ENCODE measurements around the gene RABEPK. TPM values are rescaled to one million over a fixed set of nuclear protein-coding genes. Genes with fewer than 3 reads are reported as not detected.
"Not testable (repeated sequence)": the region's sequence is repeated elsewhere in the genome, so short reads cannot be mapped to it uniquely, and the experiment has no call there.

Gene RABEPK
- total RNA-seq, 1 donor from 2014 or later = 13.1 TPM

DNA sequence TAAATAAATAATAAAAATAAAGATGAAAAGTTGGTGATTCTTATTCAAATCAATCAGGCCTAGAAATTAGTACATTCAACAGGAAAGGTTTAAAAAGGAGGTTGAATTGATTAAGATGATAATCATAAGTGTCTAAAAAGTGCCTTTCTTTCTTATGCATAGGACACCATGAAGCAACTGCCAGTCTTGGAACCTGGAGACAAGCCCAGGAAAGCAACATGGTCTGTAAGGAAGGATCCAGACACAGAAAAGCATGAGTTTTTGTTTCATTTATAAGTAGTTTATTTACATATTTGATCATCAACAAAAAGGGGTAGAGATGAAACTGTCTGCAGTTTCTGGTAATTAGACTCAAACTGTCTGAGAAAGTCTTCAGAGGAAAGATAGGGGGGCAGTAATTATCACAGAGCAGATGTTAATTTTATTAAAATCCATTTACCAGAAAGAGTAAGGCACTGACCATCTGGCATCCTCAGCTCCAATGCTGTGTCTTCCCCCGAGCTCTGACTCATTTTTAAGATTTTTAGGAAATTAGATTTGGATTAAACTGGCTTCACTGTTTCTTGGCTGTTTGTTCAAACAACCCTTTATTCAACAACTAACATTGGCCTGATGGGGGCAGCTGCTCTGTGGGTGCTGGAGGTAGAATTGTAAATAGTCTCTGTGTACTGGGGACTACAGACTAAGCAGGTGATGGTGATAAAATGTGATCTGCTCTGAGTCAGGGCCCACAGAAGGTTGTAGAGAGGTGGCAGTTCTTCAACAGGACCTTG, 2.7 kb downstream of the RABEPK start:
- DNase-seq (ENCODE audit: low spot score, unreplicated experiment) = no peak
- peaks cover 1% of the 10 kb centered on the region for H3K36me3 Mint-ChIP-seq (ENCODE audit: insufficient read depth)
- H3K27ac Mint-ChIP-seq = no peak overlapping the region
- no peak overlapping the region for H3K4me3 Mint-ChIP-seq (ENCODE audit: low read depth)
- H3K27me3 Mint-ChIP-seq = no peaks in the 10 kb centered on the region
- H3K4me1 Mint-ChIP-seq (ENCODE audit: low read depth) = peaks cover 8% of the 10 kb centered on the region
- TF ChIP-seq, protein P1, sequence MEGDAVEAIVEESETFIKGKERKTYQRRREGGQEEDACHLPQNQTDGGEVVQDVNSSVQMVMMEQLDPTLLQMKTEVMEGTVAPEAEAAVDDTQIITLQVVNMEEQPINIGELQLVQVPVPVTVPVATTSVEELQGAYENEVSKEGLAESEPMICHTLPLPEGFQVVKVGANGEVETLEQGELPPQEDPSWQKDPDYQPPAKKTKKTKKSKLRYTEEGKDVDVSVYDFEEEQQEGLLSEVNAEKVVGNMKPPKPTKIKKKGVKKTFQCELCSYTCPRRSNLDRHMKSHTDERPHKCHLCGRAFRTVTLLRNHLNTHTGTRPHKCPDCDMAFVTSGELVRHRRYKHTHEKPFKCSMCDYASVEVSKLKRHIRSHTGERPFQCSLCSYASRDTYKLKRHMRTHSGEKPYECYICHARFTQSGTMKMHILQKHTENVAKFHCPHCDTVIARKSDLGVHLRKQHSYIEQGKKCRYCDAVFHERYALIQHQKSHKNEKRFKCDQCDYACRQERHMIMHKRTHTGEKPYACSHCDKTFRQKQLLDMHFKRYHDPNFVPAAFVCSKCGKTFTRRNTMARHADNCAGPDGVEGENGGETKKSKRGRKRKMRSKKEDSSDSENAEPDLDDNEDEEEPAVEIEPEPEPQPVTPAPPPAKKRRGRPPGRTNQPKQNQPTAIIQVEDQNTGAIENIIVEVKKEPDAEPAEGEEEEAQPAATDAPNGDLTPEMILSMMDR (IDR thresholded peaks at IDR 0.05; ENCODE audit: unreplicated experiment) = no peak
- no peaks in the 10 kb centered on the region for H3K9me3 Mint-ChIP-seq (ENCODE audit: low read depth)

DNA sequence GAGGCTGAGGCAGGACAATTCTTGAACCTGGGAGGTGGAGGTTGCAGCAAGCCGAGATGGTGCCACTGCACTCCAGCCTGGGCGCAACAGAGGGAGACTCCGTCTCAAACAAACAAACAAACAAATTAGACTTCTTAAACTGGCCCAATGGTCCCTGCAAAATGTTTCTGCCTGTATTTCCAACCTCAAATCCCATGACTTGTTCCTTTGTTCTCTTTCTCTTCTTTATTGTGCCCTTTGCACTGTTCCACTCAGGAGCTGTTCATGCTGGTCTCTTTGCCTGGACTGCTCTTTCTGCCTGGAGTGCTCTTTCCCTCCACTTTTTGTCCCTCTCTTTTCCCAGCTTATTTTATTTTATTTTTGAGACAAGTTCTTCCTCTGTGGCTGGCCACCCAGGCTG, 4.1 kb downstream of the RABEPK start:
- TF ChIP-seq, protein P1 (IDR thresholded peaks at IDR 0.05; ENCODE audit: unreplicated experiment) = no peak
- no peak overlapping the region for H3K27ac Mint-ChIP-seq
- H3K4me1 Mint-ChIP-seq (ENCODE audit: low read depth) = peaks cover 8% of the 10 kb centered on the region
- no peaks in the 10 kb centered on the region for H3K9me3 Mint-ChIP-seq (ENCODE audit: low read depth)
- H3K4me3 Mint-ChIP-seq (ENCODE audit: low read depth) = no peak overlapping the region
- peaks cover 5% of the 10 kb centered on the region for H3K36me3 Mint-ChIP-seq (ENCODE audit: insufficient read depth)
- no peaks in the 10 kb centered on the region for H3K27me3 Mint-ChIP-seq
- DNase-seq (ENCODE audit: low spot score, unreplicated experiment) = no peak

DNA sequence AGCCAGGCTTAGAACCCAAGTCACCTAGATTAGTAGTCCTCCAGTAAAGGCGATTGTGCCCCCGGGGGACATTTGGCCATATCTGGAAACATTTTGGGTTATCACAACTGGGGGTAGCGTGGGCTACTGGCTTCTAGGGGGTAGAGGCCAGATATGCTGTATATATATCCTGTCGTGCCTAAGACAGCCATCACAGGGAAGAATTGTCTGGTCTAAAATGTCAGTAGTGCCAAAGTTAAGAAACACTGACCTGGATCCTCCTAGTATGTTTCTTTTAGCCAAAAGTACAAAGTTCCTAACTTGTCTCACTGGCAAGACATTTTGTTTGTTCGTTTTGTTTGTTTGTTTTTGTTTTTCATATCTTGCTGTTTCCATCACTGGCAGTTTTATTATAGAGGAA, 13.8 kb downstream of the RABEPK start:
- DNase-seq (ENCODE audit: low spot score, unreplicated experiment) = no peak
- TF ChIP-seq, protein P1 (IDR thresholded peaks at IDR 0.05; ENCODE audit: unreplicated experiment) = no peak
- H3K27ac Mint-ChIP-seq = no peak overlapping the region
- H3K4me1 Mint-ChIP-seq (ENCODE audit: low read depth) = no peaks in the 10 kb centered on the region
- no peak overlapping the region for H3K4me3 Mint-ChIP-seq (ENCODE audit: low read depth)
- H3K27me3 Mint-ChIP-seq = no peaks in the 10 kb centered on the region
- H3K9me3 Mint-ChIP-seq (ENCODE audit: low read depth) = no peaks in the 10 kb centered on the region
- H3K36me3 Mint-ChIP-seq (ENCODE audit: insufficient read depth) = peaks cover 12% of the 10 kb centered on the region

DNA sequence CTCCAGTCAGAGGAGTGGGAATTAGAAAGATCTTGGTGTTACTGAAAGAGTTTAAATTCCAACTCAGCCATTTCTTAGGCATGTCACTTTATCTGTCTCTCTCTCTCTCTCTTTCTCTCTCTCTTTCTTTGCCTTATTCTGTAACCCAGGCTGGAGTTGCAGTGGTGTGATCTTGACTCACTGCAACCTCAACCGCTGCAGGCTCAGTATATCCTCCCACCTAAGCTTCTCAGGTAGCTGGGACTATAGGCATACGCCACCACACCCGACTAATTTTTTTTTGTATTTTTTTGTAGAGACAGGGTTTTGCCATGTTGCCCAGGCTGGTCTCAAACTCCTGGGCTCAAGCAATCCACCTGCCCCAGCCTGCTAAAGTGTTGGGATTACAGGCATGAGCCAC, 18.3 kb downstream of the RABEPK start:
- Mint-ChIP-seq H3K36me3 (ENCODE audit: insufficient read depth) (peaks cover 7% of the 10 kb centered on the region), H3K27ac (no peak overlapping the region)

DNA sequence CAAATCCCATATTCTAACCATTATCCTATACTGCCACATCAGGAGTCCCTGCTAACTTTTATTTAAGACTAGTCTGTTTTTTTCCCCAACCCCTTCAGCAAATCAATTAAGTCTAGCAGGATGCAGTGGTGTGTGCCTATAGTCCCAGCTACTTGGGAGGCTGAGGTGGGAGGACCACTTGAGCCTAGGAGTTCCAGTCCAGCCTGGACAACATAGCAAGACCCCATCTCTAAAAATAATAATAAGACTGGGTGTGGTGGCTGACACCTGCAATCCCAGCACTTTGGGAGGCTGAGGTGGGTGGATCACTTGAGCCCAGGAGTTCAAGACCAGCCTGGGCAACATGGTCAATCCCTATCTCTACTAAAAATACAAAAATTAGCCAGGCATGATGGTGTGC, 24.5 kb downstream of the RABEPK start:
- H3K27me3 Mint-ChIP-seq; H3K9me3 Mint-ChIP-seq (ENCODE audit: low read depth); H3K4me3 Mint-ChIP-seq (ENCODE audit: low read depth); H3K36me3 Mint-ChIP-seq (ENCODE audit: insufficient read depth); H3K27ac Mint-ChIP-seq; DNase-seq (ENCODE audit: low spot score, unreplicated experiment); H3K4me1 Mint-ChIP-seq (ENCODE audit: low read depth): not testable (repeated sequence)

More for the DNA sequence above, 18.3 kb downstream of the RABEPK start:
- TF ChIP-seq, protein P1 (IDR thresholded peaks at IDR 0.05; ENCODE audit: unreplicated experiment) = no peak
- no peaks in the 10 kb centered on the region for H3K4me1 Mint-ChIP-seq (ENCODE audit: low read depth)
- DNase-seq (ENCODE audit: low spot score, unreplicated experiment) = no peak
- H3K4me3 Mint-ChIP-seq (ENCODE audit: low read depth) = no peak overlapping the region
- no peaks in the 10 kb centered on the region for H3K9me3 Mint-ChIP-seq (ENCODE audit: low read depth)
- H3K27me3 Mint-ChIP-seq = no peaks in the 10 kb centered on the region

DNA sequence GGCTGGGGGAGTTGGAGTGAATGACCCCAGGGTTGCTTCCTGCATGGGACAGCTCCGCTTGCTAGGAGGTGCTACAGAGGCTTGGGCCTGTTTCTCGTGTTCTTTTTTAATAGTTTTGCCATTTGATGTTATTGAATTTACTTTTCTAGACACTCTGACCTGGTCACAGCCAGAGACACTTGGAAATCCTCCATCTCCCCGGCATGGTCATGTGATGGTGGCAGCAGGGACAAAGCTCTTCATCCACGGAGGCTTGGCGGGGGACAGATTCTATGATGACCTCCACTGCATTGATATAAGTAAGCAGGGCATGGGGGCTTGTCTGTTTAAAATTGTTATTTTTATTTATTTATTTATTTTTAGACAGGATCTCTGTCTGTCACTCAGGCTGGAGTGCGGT, 27.4 kb downstream of the RABEPK start:
- no peak for DNase-seq (ENCODE audit: low spot score, unreplicated experiment)
- H3K27ac Mint-ChIP-seq = no peak overlapping the region
- H3K27me3 Mint-ChIP-seq = no peaks in the 10 kb centered on the region
- H3K9me3 Mint-ChIP-seq (ENCODE audit: low read depth) = no peaks in the 10 kb centered on the region
- H3K4me1 Mint-ChIP-seq (ENCODE audit: low read depth) = no peaks in the 10 kb centered on the region
- no peak overlapping the region for H3K4me3 Mint-ChIP-seq (ENCODE audit: low read depth)
- TF ChIP-seq, protein P1 (IDR thresholded peaks at IDR 0.05; ENCODE audit: unreplicated experiment) = no peak
- no peaks in the 10 kb centered on the region for H3K36me3 Mint-ChIP-seq (ENCODE audit: insufficient read depth)

Data from progenitor cell of endocrine pancreas (in vitro differentiated cells).